ENCODE results near the gene TTC34.
"Not testable (repeated sequence)": the region's sequence is repeated elsewhere in the genome, so short reads cannot be mapped to it uniquely, and the experiment has no call there.

The TTC34 gene

DNA sequence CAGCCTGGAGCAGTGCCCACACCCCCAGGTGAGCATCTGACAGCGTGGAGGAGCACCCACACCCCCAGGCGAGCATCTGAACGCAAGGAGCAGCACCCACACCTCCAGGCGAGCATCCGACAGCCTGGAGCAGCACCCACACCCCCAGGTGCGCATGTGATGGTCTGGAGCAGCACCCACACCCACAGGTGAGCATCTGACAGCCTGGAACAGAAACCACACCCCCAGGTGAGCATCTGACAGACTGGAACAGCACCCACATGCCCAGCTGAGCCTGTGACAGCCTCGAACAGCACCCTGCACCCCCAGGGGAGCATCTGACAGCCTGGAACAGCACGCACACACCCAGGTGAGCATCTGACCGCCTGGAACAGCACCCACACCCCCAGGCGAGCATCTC is 46.9 kb downstream of the TTC34 start:
- DNase-seq (ENCODE audit: extremely low spot score); CTCF ChIA-PET; POLR2A ChIA-PET: not testable (repeated sequence)

DNA sequence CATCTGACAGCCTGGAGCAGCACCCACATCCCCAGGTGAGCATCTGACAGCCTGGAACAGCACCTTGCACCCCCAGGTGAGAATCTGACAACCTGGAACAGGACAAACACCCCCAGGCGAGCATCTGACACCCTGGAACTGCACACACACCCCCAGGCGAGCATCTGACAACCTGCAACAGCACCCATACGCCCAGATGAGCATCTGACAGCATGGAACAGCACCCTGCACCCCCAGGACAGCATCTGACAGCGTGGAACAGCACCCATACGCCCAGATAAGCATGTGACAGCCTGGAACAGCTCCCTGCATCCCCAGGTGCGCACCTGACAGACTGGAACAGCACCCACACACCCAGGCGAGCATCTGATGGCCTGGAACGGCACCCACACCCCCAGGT is 49.0 kb downstream of the TTC34 start:
- POLR2A ChIA-PET; CTCF ChIA-PET; DNase-seq (ENCODE audit: extremely low spot score): not testable (repeated sequence)

- POLR2A ChIA-PET; DNase-seq (ENCODE audit: extremely low spot score); CTCF ChIA-PET: not testable (repeated sequence)
Observed at GRCh38 chr1:2751866-2752265, 49.6 kb downstream of the TTC34 start.

DNA sequence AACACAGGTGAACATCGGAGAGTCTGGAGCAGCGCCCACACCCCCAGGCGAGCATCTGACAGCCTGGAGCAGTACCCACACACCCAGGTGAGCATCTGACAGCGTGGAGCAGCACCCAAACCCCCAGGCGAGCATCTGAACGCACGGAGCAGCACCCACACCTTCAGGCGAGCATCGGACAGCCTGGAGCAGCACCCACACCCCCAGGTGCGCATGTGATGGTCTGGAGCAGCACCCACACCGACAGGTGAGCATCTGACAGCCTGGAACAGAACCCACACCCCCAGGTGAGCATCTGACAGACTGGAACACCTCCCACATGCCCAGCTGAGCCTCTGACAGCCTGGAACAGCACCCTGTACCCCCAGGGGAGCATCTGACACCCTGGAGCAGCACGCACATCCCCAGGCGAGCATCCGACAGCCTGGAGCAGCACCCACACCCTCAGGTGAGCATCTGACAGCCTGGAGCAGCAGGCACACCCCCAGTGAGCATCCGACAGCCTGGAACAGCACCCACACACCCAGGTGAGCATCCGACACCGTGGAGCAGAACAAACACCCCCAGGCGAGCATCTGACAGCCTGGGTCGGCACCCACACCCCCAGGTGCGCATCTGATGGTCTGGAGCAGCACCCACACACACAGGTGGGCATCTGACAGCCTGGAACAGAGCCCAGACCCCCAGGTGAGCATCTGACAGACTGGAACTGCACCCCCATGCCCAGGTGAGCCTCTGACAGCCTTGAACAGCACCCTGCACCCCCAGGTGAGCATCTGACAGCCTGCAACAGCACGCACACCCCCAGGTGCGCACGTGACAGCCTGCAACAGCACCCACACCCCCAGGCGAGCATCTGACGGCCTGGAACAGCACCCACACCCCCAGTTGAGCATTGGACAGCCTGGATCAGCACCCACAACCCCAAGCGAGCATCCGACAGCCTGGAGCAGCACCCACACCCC is 50.4 kb downstream of the TTC34 start:
- CTCF ChIA-PET; POLR2A ChIA-PET; DNase-seq (ENCODE audit: extremely low spot score): not testable (repeated sequence)

GRCh38 chr1:2750041-2750680 is 51.3 kb downstream of the TTC34 start:
- DNase-seq (ENCODE audit: extremely low spot score); CTCF ChIA-PET; POLR2A ChIA-PET: not testable (repeated sequence)

GRCh38 chr1:2748626-2749025 is 52.9 kb downstream of the TTC34 start:
- CTCF ChIA-PET; POLR2A ChIA-PET; DNase-seq (ENCODE audit: extremely low spot score): not testable (repeated sequence)

DNA sequence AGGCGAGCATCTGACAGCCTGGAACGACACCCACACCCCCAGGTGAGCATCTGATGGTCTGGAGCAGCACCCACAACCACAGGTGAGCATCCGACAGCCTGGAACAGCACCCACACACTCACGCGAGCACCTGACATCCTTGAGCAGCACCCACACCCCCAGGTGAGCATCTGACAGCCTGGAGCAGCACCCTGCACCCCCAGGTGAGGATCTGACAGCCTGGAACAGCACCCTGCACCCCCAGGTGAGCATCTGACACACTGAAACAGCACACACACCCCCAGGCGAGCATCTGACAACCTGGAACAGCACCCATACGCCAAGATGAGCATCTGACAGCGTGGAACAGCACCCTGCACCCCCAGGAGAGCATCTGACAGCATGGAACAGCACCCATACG is 106.7 kb downstream of the TTC34 start:
- DNase-seq (ENCODE audit: extremely low spot score); POLR2A ChIA-PET; CTCF ChIA-PET: not testable (repeated sequence)

DNA sequence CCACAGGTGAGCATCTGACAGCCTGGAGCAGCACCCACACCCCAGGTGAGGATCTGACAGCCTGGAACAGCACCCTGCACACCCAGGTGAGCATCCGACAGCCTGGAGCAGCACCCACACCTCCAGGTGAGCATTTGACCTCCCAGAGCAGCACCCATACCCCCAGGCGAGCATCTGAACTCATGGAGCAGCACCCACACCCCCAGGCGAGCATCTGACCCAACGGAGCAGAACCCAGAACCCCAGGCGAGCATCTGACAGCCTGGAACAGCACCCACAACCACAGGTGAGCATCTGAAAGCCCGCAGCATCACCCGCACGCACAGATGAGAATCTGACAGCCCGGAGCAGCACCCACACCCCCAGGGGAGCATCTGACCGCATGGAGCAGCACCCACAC is 111.3 kb downstream of the TTC34 start:
- POLR2A ChIA-PET; DNase-seq (ENCODE audit: extremely low spot score); CTCF ChIA-PET: not testable (repeated sequence)

DNA sequence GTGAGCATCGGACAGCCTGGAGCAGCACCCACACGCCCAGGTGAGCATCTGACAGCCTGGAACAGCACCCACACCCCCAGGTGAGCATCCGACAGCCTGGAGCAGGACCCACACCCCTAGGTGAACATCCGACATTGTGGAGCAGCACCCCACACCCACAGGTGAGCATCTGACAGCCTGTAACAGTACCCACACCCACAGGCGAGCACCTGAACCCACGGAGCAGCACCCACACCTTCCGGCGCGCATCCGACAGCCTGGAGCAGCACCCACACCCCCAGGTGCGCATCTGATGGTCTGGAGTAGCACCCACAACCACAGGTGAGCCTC is 113.2 kb downstream of the TTC34 start:
- POLR2A ChIA-PET; DNase-seq (ENCODE audit: extremely low spot score); CTCF ChIA-PET: not testable (repeated sequence)

DNA sequence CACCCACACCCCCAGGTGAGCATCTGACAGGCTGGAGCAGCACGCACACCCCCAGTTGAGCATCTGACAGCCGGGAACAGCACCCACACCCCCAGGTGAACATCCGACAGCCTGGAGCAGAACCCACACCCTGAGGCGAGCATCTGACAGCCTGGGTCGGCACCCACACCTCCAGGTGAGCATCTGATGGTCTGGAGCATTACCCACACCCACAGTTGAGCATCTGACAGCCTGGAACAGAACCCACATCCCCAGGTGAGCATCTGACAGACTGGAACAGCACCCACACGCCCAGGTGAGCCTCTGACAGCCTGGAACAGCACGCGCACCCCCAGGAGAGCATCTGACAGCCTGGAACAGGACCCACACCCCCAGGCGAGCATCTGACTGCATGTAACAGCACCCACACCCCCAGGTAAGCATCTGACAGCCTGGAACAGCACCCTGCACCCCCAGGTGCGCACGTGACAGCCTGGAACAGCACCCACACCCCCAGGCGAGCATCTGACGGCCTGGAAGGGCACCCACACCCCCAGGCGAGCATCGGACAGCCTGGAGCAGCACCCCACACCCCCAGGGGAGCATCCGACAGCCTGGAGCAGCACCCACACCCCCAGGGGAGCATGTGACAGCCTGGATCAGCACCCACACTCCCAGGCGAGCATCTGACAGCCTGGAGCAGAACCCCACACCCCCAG is 113.7 kb downstream of the TTC34 start:
- DNase-seq (ENCODE audit: extremely low spot score); POLR2A ChIA-PET; CTCF ChIA-PET: not testable (repeated sequence)

GRCh38 chr1:2687174-2687591 is 114.3 kb downstream of the TTC34 start:
- POLR2A ChIA-PET; CTCF ChIA-PET; DNase-seq (ENCODE audit: extremely low spot score): not testable (repeated sequence)

- CTCF ChIA-PET; DNase-seq (ENCODE audit: extremely low spot score); POLR2A ChIA-PET: not testable (repeated sequence)
Observed at GRCh38 chr1:2686091-2686863, 115.2 kb downstream of the TTC34 start.

DNA sequence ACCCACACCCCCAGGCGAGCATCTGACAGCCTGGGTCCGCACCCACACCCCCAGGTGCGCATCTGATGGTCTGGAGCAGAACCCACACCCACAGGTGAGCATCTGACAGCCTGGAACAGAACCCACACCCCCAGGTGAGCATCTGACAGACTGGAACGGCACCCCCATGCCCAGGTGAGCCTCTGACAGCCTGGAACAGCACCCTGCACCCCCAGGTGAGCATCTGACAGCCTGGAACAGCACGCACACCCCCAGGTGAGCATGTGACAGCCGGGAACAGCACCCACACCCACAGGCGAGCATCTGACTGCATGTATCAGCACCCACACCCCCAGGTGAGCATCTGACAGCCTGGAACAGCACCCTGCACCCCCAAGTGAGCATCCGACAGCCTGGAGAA is 115.8 kb downstream of the TTC34 start:
- DNase-seq (ENCODE audit: extremely low spot score); CTCF ChIA-PET; POLR2A ChIA-PET: not testable (repeated sequence)

DNA sequence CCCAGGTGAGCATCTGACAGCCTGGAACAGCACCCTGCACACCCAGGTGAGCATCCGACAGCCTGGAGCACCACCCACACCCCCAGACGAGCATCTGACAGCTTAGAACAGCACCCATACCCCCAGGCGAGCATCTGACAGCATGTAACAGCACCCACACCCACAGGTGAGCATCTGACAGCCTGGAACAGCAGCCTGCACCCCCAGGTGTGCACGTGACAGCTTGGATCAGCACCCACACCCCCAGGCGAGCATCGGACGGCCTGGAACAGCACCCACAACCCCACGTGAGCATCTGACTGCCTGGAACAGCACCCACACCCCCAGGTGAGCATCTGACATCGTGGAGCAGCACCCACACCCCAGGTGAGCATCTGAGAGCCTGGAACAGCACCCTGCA is 116.6 kb downstream of the TTC34 start:
- POLR2A ChIA-PET; CTCF ChIA-PET; DNase-seq (ENCODE audit: extremely low spot score): not testable (repeated sequence)

GRCh38 chr1:2684000-2684399 is 117.5 kb downstream of the TTC34 start:
- POLR2A ChIA-PET; DNase-seq (ENCODE audit: extremely low spot score); CTCF ChIA-PET: not testable (repeated sequence)

- CTCF ChIA-PET; DNase-seq (ENCODE audit: extremely low spot score); POLR2A ChIA-PET: not testable (repeated sequence)
Observed at GRCh38 chr1:2683321-2683741, 118.2 kb downstream of the TTC34 start.

DNA sequence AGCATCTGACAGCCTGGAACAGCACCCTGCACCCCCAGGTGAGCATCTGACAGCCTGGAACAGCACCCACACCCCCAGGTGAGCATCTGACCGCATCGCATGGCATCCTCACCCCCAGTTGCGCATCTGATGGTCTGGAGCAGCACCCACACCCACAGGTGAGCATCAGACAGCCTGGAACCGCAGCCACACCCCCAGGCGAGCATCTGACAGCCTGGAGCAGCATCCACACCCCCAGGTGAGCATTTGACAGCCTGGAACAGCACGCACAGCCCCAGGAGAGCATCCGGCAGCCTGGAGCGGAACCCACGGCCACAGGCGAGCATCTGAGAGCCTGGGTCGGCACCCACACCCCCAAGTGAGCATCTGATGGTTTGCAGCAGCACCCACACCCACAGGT is 118.6 kb downstream of the TTC34 start:
- CTCF ChIA-PET; DNase-seq (ENCODE audit: extremely low spot score); POLR2A ChIA-PET: not testable (repeated sequence)

- CTCF ChIA-PET; POLR2A ChIA-PET; DNase-seq (ENCODE audit: extremely low spot score): not testable (repeated sequence)
Observed at GRCh38 chr1:2676726-2677125, 124.8 kb downstream of the TTC34 start.

GRCh38 chr1:2671656-2672055 is 129.8 kb downstream of the TTC34 start:
- DNase-seq (ENCODE audit: extremely low spot score); CTCF ChIA-PET; POLR2A ChIA-PET: not testable (repeated sequence)

Measured in HEK293T (cell line).